Mesendoderm (in vitro differentiated cells): ENCODE results near the gene ZFHX3.

Experiments
- DNase-seq: peaks from one replicate; pipeline ENCODE4 v3.0.0; 2013
- H2AK5ac ChIP-seq: 2 replicates; pipeline ENCODE4 v1.6.1; 2013; ENCODE audit warnings: low read length, inconsistent platforms
- H2BK120ac ChIP-seq: 2 replicates; pipeline ENCODE4 v1.6.1; 2013; ENCODE audit warnings: low read depth, mild to moderate bottlenecking, low read length, moderate library complexity, mixed read lengths
- H2BK15ac ChIP-seq: replicated peaks from 2 replicates; pipeline ENCODE4 v1.6.1; 2013; ENCODE audit warnings: low read depth, mild to moderate bottlenecking, moderate library complexity
- H2BK5ac ChIP-seq: 2 replicates; pipeline ENCODE4 v1.6.1; 2013; ENCODE audit warnings: low read length, inconsistent platforms
- H3K18ac ChIP-seq: 2 replicates; pipeline ENCODE4 v1.6.1; 2013; ENCODE audit warnings: mild to moderate bottlenecking, low read length, mixed read lengths
- H3K23ac ChIP-seq: one replicate; pipeline ENCODE4 v1.6.1; 2013; ENCODE audit warnings: low read length
- H3K27ac ChIP-seq: 2 replicates; pipeline ENCODE4 v1.5.1; 2013; ENCODE audit warnings: low read depth, mild to moderate bottlenecking, inconsistent platforms, low read length, moderate library complexity
- H3K27me3 ChIP-seq: 2 replicates; pipeline ENCODE4 v1.6.1; 2013; ENCODE audit warnings: low read length, control low read depth, mild to moderate bottlenecking, inconsistent platforms; ENCODE audit not compliant: insufficient read depth, poor library complexity
- H3K36me3 ChIP-seq: 2 replicates; pipeline ENCODE4 v1.6.1; 2013; ENCODE audit warnings: low read length, inconsistent platforms; ENCODE audit not compliant: control insufficient read depth, insufficient read depth
- H3K4ac ChIP-seq: one replicate; pipeline ENCODE4 v1.6.1; 2013; ENCODE audit warnings: low read depth, mild to moderate bottlenecking, low read length, moderate library complexity
- H3K4me1 ChIP-seq: 2 replicates; pipeline ENCODE4 v1.6.1; 2013; ENCODE audit warnings: low read depth, low read length, inconsistent platforms; ENCODE audit not compliant: control insufficient read depth
- H3K4me2 ChIP-seq: 2 replicates; pipeline ENCODE4 v1.6.1; 2013; ENCODE audit warnings: low read length
- H3K4me3 ChIP-seq: 2 replicates; pipeline ENCODE4 v1.5.1; 2013; ENCODE audit warnings: mild to moderate bottlenecking, low read length
- H3K56ac ChIP-seq: one replicate; pipeline ENCODE4 v1.6.1; 2013; ENCODE audit warnings: low read length
- H3K79me1 ChIP-seq: 2 replicates; pipeline ENCODE4 v1.6.1; 2013; ENCODE audit warnings: low read length, inconsistent platforms
- H3K79me2 ChIP-seq: 2 replicates; pipeline ENCODE4 v1.6.1; 2013; ENCODE audit warnings: mild to moderate bottlenecking, low read length; ENCODE audit not compliant: control insufficient read depth, insufficient read depth
- H3K9ac ChIP-seq: 2 replicates; pipeline ENCODE4 v1.6.1; 2013; ENCODE audit warnings: low read length, inconsistent platforms
- H4K5ac ChIP-seq: one replicate; pipeline ENCODE4 v1.6.1; 2013; ENCODE audit warnings: low read length
- H4K8ac ChIP-seq: one replicate; pipeline ENCODE4 v1.6.1; 2013; ENCODE audit warnings: low read depth, mild to moderate bottlenecking, control low read depth, low read length, moderate library complexity
- WGBS: extraction: QIAGEN DNeasy Blood & Tissue Kit; methylation state at CpG from one replicate; pipeline ENCODE4 v1.1.7; 2013; ENCODE audit warnings: low lambda C conversion rate, missing lambda C conversion rate; ENCODE audit not compliant: insufficient coverage; ENCODE audit errors: extremely low coverage; 5-methylcytosine and 5-hydroxymethylcytosine counted together

ZFHX3 gene

DNA sequence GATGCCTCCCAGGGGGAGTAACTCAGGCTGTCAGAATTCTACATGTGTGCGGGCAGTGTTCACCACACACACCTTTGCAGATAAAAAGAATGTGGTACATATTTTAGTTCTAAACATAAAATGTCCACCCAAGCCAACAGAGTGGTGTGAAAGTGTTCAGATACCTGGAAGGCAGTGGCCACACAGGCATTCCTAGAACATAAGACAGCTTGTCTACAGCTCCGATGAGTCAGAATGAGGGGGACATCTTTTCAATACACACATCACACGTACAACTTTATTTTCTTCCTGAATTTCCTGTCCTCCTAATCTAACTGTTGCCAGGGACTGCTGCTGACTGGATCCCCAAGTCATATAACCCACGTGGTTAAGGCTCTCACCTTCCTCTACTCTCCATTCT, 142.3 kb downstream of the ZFHX3 start:
- Histone ChIP-seq H4K5ac (no peak overlapping the region), H3K56ac (no peak overlapping the region), H3K36me3 (no peaks in the 10 kb centered on the region), H2BK15ac (no peak overlapping the region), H4K8ac (no peak overlapping the region), H2BK120ac (no peak overlapping the region), H3K79me1 (no peaks in the 10 kb centered on the region), H3K4me3 (no peak overlapping the region), H3K27me3 (no peaks in the 10 kb centered on the region), H3K4ac (no peak overlapping the region), H3K4me1 (no peaks in the 10 kb centered on the region), H3K9ac (no peak overlapping the region), H3K27ac (no peak overlapping the region), H3K23ac (no peak overlapping the region), H2BK5ac (no peak overlapping the region), H3K79me2 (no peaks in the 10 kb centered on the region), H3K18ac (no peak overlapping the region), H3K4me2 (no peak overlapping the region), H2AK5ac (no peak overlapping the region)
- DNase-seq = no peak
- no CpG with 5 or more reads among the region's 4 CpGs for WGBS

- WGBS = no CpG with 5 or more reads among the region's 6 CpGs
- H3K79me1 ChIP-seq = no peaks in the 10 kb centered on the region
- no peak overlapping the region for H3K27ac ChIP-seq
- H3K23ac ChIP-seq = no peak overlapping the region
- H2BK15ac ChIP-seq = no peak overlapping the region
- H3K27me3 ChIP-seq = no peaks in the 10 kb centered on the region
- H3K4me3 ChIP-seq = no peak overlapping the region
- no peak overlapping the region for H3K4ac ChIP-seq
- H3K4me1 ChIP-seq = no peaks in the 10 kb centered on the region
- H4K8ac ChIP-seq = no peak overlapping the region
- no peak overlapping the region for H3K18ac ChIP-seq
- H3K56ac ChIP-seq = no peak overlapping the region
- no peak overlapping the region for H4K5ac ChIP-seq
- H3K4me2 ChIP-seq = no peak overlapping the region
- no peak for DNase-seq
- no peaks in the 10 kb centered on the region for H3K36me3 ChIP-seq
- H3K79me2 ChIP-seq = no peaks in the 10 kb centered on the region
- H3K9ac ChIP-seq = no peak overlapping the region
- H2BK5ac ChIP-seq = no peak overlapping the region
- H2BK120ac ChIP-seq = no peak overlapping the region
- H2AK5ac ChIP-seq = no peak overlapping the region
Measured at GRCh38 chr16:72903176-72903575, 144.8 kb downstream of the ZFHX3 start.

GRCh38 chr16:72902206-72902605, 145.7 kb downstream of the ZFHX3 start:
- no peak for DNase-seq
- Histone ChIP-seq H3K27me3 (no peaks in the 10 kb centered on the region), H4K5ac (no peak overlapping the region), H3K27ac (no peak overlapping the region), H3K36me3 (no peaks in the 10 kb centered on the region), H3K18ac (no peak overlapping the region), H3K9ac (no peak overlapping the region), H2AK5ac (no peak overlapping the region), H3K4me3 (no peak overlapping the region), H2BK5ac (no peak overlapping the region), H2BK15ac (no peak overlapping the region), H4K8ac (no peak overlapping the region), H3K23ac (no peak overlapping the region), H3K79me1 (no peaks in the 10 kb centered on the region), H3K4ac (no peak overlapping the region), H3K4me1 (no peaks in the 10 kb centered on the region), H3K79me2 (no peaks in the 10 kb centered on the region), H3K4me2 (no peak overlapping the region), H3K56ac (no peak overlapping the region), H2BK120ac (no peak overlapping the region)
- WGBS = no CpG with 5 or more reads among the region's 7 CpGs

- Histone ChIP-seq H3K18ac (no peak overlapping the region), H3K9ac (no peak overlapping the region), H3K79me2 (no peaks in the 10 kb centered on the region), H3K4me3 (no peak overlapping the region), H3K27ac (no peak overlapping the region), H2BK5ac (no peak overlapping the region), H3K79me1 (no peaks in the 10 kb centered on the region), H3K56ac (no peak overlapping the region), H3K27me3 (no peaks in the 10 kb centered on the region), H2BK120ac (no peak overlapping the region), H3K4me2 (no peak overlapping the region), H3K4ac (no peak overlapping the region), H2BK15ac (no peak overlapping the region), H2AK5ac (no peak overlapping the region), H3K36me3 (no peaks in the 10 kb centered on the region), H4K5ac (no peak overlapping the region), H4K8ac (no peak overlapping the region), H3K23ac (no peak overlapping the region), H3K4me1 (no peaks in the 10 kb centered on the region)
- no CpG with 5 or more reads among the region's 14 CpGs for WGBS
- DNase-seq = no peak
Measured at GRCh38 chr16:72901000-72901627, 146.8 kb downstream of the ZFHX3 start.

DNA sequence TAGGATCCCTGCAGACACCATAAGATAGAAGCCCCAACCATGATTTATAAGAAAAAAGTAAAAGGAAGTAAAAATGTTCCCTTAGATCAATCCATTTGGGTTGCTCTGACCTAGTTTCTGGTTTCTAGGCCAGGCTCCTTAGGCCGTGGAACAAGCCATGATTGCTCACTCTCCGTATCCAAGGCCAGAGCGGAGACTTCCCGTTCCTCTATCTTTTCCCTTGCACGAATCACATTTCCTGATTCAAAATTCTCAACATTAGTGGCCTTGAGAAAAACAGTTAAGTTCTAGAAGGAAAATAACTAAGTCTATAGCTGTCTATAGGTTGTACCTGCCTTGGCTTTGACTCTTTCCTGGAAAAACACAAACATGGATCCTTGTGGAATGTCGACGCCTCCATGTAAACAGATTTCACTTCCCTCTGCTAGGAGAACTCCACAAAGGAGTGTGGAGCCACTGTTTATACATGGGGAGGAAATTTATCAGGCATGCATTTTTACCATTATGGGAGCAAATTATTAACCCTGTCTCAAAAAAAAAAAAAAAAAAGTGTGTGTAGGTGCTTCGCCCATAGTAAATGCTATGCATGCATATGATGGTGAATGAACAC, 149.6 kb downstream of the ZFHX3 start:
- Histone ChIP-seq H3K4me3 (no peak overlapping the region), H3K9ac (no peak overlapping the region), H3K18ac (no peak overlapping the region), H3K79me1 (no peaks in the 10 kb centered on the region), H2BK15ac (no peak overlapping the region), H3K4ac (no peak overlapping the region), H3K4me2 (no peak overlapping the region), H3K27me3 (no peaks in the 10 kb centered on the region), H3K27ac (no peak overlapping the region), H4K5ac (no peak overlapping the region), H3K4me1 (no peaks in the 10 kb centered on the region), H4K8ac (no peak overlapping the region), H3K23ac (no peak overlapping the region), H3K79me2 (no peaks in the 10 kb centered on the region), H3K56ac (no peak overlapping the region), H3K36me3 (no peaks in the 10 kb centered on the region), H2BK120ac (no peak overlapping the region), H2AK5ac (no peak overlapping the region), H2BK5ac (no peak overlapping the region)
- no CpG with 5 or more reads among the region's 8 CpGs for WGBS
- DNase-seq = no peak

GRCh38 chr16:72897707-72898106, 150.2 kb downstream of the ZFHX3 start:
- H3K56ac ChIP-seq = no peak overlapping the region
- H3K4me1 ChIP-seq = no peaks in the 10 kb centered on the region
- H3K27ac ChIP-seq = no peak overlapping the region
- H4K8ac ChIP-seq = no peak overlapping the region
- no peak overlapping the region for H2BK15ac ChIP-seq
- no peak overlapping the region for H3K18ac ChIP-seq
- H4K5ac ChIP-seq = no peak overlapping the region
- H2AK5ac ChIP-seq = no peak overlapping the region
- H2BK120ac ChIP-seq = no peak overlapping the region
- H3K4me3 ChIP-seq = no peak overlapping the region
- H2BK5ac ChIP-seq = no peak overlapping the region
- H3K23ac ChIP-seq = no peak overlapping the region
- H3K27me3 ChIP-seq = no peaks in the 10 kb centered on the region
- H3K4me2 ChIP-seq = no peak overlapping the region
- no peak overlapping the region for H3K9ac ChIP-seq
- no peak for DNase-seq
- no peaks in the 10 kb centered on the region for H3K79me1 ChIP-seq
- no peaks in the 10 kb centered on the region for H3K36me3 ChIP-seq
- H3K79me2 ChIP-seq = no peaks in the 10 kb centered on the region
- no peak overlapping the region for H3K4ac ChIP-seq
- WGBS = no CpG with 5 or more reads among the region's 6 CpGs
